Loucy (cell line): ENCODE data around the gene XXYLT1.

Source experiments
- H2AFZ ChIP-seq: fragments of 200-600 bp; sonication (generic); 2 replicates; pipeline ENCODE4 v1.6.0; 2016; ENCODE audit warnings: antibody characterized with exemption, mild to moderate bottlenecking, low read length, moderate library complexity
- H3F3A ChIP-seq: fragments of 200-600 bp; 2 replicates; pipeline ENCODE4 v1.6.0; 2016; ENCODE audit warnings: antibody characterized with exemption, low read depth, mild to moderate bottlenecking
- H3K27me3 ChIP-seq: fragments of 200-600 bp; sonication (generic); 2 replicates; pipeline ENCODE4 v1.6.1; 2014; ENCODE audit warnings: low read length, mild to moderate bottlenecking; ENCODE audit not compliant: insufficient read depth, poor library complexity, severe bottlenecking
- H3K36me3 ChIP-seq: fragments of 200-600 bp; sonication (generic); 2 replicates; pipeline ENCODE4 v1.6.1; 2016; ENCODE audit warnings: low read length; ENCODE audit not compliant: insufficient read depth
- H3K4me1 ChIP-seq: fragments of 200-600 bp; sonication (generic); 2 replicates; pipeline ENCODE4 v1.5.1; 2014; ENCODE audit warnings: low read length, mild to moderate bottlenecking; ENCODE audit not compliant: insufficient read depth, poor library complexity, severe bottlenecking
- H3K4me2 ChIP-seq: fragments of 200-600 bp; sonication (generic); 2 replicates; pipeline ENCODE4 v1.6.0; 2014; ENCODE audit warnings: antibody characterized with exemption, low read length, low read depth, mild to moderate bottlenecking; ENCODE audit not compliant: poor library complexity, severe bottlenecking
- H3K4me3 ChIP-seq: fragments of 200-600 bp; sonication (generic); 2 replicates; pipeline ENCODE4 v1.5.1; 2014; ENCODE audit warnings: low read length, mild to moderate bottlenecking, mixed read lengths; ENCODE audit not compliant: poor library complexity, severe bottlenecking
- H3K79me2 ChIP-seq: fragments of 200-600 bp; sonication (generic); 2 replicates; pipeline ENCODE4 v1.6.1; 2014; ENCODE audit warnings: low read length; ENCODE audit not compliant: insufficient read depth
- H3K9ac ChIP-seq: fragments of 200-600 bp; sonication (generic); 2 replicates; pipeline ENCODE4 v1.6.0; 2014; ENCODE audit warnings: mild to moderate bottlenecking, low read depth, low read length, moderate library complexity; ENCODE audit not compliant: poor library complexity, severe bottlenecking
- H3K9me2 ChIP-seq: fragments of 200-600 bp; sonication (generic); replicated peaks from 2 replicates; pipeline ENCODE4 v1.6.1; 2016; ENCODE audit warnings: low read depth, low read length, mixed read lengths
- H3K9me3 ChIP-seq: fragments of 200-600 bp; sonication (generic); 2 replicates; pipeline ENCODE4 v1.6.1; 2014; ENCODE audit warnings: mild to moderate bottlenecking, antibody characterized with exemption, low read length, low read depth; ENCODE audit not compliant: insufficient read depth
- H4K20me1 ChIP-seq: fragments of 200-600 bp; sonication (generic); 2 replicates; pipeline ENCODE4 v1.6.0; 2014; ENCODE audit warnings: antibody characterized with exemption, low read length, mild to moderate bottlenecking; ENCODE audit not compliant: insufficient read depth, poor library complexity, severe bottlenecking
- EZH2phosphoT487 ChIP-seq: fragments of 200-600 bp; IDR thresholded peaks from 2 replicates; pipeline ENCODE4 v1.6.1; 2018; ENCODE audit warnings: antibody characterized with exemption, mild to moderate bottlenecking, moderate library complexity, borderline replicate concordance
- TF ChIP-seq, protein P1 (sequence below): fragments of 200-600 bp; sonication (generic); conservative IDR thresholded peaks from 2 replicates; pipeline ENCODE4 v1.5.1; 2014; ENCODE audit warnings: mild to moderate bottlenecking, antibody characterized with exemption, low read length

Gene XXYLT1

DNA sequence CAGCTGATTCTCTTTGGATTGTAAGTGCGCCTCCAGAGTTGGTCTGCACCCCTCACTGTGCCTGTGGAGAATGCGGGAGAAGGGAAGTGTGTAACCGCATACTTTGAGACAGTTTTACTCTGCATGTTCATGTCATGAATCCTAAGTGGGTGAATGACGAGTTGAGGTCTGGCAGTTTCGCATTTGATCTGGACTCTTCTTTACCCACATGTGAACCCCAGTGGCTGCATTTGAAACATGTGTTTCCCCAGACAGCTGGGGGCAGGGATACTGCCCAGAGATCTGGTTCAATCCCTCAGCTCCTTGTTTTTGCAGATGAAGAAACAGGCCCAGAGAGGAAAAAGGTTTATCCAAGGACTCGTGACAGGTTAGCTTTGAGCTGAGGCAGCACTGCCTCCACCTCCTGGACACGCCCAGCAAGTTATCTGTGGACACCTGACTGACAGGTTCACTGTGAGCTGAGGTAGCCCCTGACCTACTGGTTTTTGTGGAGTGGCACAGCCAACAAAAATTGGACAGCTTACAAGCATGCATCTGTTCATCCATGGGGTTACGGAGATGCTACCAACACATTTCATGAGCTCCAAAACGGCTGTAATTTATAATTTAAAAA, 207.3 kb downstream of the XXYLT1 start:
- no peaks in the 10 kb centered on the region for H3K9me3 ChIP-seq
- no peak overlapping the region for H3K9ac ChIP-seq
- peaks cover 7% of the 10 kb centered on the region for H3K4me1 ChIP-seq
- H3F3A ChIP-seq: no peaks in the 10 kb centered on the region
- H3K4me2 ChIP-seq: no peak overlapping the region
- no peak overlapping the region for H2AFZ ChIP-seq
- no peaks in the 10 kb centered on the region for H3K9me2 ChIP-seq
- no peaks in the 10 kb centered on the region for H3K27me3 ChIP-seq
- no peaks in the 10 kb centered on the region for H4K20me1 ChIP-seq
- TF ChIP-seq, protein P1, sequence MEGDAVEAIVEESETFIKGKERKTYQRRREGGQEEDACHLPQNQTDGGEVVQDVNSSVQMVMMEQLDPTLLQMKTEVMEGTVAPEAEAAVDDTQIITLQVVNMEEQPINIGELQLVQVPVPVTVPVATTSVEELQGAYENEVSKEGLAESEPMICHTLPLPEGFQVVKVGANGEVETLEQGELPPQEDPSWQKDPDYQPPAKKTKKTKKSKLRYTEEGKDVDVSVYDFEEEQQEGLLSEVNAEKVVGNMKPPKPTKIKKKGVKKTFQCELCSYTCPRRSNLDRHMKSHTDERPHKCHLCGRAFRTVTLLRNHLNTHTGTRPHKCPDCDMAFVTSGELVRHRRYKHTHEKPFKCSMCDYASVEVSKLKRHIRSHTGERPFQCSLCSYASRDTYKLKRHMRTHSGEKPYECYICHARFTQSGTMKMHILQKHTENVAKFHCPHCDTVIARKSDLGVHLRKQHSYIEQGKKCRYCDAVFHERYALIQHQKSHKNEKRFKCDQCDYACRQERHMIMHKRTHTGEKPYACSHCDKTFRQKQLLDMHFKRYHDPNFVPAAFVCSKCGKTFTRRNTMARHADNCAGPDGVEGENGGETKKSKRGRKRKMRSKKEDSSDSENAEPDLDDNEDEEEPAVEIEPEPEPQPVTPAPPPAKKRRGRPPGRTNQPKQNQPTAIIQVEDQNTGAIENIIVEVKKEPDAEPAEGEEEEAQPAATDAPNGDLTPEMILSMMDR: no peak
- TF ChIP-seq EZH2phosphoT487: no peak
- H3K79me2 ChIP-seq: no peaks in the 10 kb centered on the region
- H3K4me3 ChIP-seq: no peak overlapping the region
- H3K36me3 ChIP-seq: peaks cover 29% of the 10 kb centered on the region; the same call in 1 of the 2 replicates

DNA sequence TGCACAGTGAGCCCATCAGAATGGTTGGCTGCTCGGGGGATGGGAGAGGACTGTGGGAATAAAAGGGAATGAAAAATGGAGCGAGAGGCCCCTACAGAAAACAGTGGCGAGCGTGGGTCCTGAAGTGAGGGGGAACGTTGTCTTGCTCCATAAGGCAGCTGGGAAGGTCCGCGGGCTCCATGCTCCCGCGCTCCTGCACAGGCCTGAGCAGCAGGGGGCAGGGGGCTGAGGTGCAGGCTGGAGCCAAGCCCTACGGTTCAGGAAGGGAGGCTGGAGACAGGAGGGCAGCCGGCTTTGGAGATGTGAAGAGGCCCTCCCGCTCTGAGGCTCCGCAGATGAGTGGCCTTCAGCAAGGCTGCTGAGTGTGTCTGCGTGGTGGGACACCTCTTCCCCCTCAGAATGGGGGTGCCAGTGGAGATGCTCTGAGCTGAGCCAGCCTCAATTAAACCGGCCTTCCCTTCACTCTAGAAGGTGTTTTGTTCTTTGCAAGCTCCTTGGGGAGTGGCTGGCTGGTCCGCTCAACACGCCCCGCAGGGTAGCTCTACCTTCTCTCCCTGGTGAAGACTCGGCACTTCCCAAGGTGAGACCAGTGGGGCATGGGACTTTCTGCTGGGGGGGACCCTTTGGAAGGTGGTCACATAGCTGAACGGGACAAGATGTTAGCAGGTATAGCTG, 208.0 kb downstream of the XXYLT1 start:
- Histone ChIP-seq H3K79me2 (no peaks in the 10 kb centered on the region), H2AFZ (no peak overlapping the region), H4K20me1 (no peaks in the 10 kb centered on the region), H3K27me3 (no peaks in the 10 kb centered on the region), H3K4me3 (no peak overlapping the region), H3K9ac (no peak overlapping the region), H3K4me2 (no peak overlapping the region), H3F3A (no peaks in the 10 kb centered on the region), H3K36me3 (peaks cover 22% of the 10 kb centered on the region; the same call in 1 of the 2 replicates), H3K9me3 (no peaks in the 10 kb centered on the region), H3K9me2 (no peaks in the 10 kb centered on the region), H3K4me1 (peaks cover 7% of the 10 kb centered on the region)
- TF ChIP-seq EZH2phosphoT487: no peak
- TF ChIP-seq, protein P1: no peak

DNA sequence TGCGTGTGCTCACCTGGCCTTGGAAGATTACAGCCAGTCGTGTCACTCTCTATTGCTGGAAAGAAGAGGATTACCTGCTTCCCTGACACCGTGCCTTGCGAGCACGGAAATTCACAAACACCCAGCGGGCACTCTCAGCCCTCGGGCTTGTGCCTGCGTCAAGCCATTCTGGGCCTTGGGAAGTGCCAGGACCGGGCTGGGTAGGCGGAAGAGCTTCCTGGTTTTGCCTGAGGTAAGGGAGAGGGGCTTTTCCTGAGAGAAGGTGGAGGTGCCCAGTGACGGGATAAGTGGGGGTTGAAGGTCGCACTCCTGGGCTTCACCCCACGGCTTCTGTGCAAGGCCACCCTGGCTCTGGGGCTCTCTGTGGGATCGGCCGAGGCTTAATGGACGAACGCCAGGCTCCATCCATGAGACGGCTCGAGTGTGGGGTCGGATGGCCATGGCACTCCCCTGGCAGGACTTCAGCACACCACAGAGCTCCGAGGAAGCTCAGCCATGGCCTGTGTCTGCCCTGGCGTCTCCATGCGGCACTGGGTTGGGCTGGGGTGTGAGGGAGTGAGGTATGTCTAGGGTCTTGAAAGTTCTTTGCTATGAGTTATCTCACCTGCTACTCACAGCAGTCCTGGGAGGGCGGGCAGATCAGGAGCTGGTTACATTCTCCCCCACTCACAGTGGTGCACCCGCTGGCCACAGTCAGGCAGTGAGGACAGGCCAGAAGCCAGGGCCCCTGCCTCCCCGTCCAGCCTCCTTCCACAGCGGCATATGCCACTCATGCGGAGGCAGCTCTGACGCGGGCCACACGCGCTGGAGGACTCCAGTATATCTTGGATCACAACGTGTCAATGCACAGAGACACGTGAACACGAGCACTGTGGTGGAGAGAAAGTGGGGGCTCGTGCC, 209.0 kb downstream of the XXYLT1 start:
- Histone ChIP-seq H3K9me3 (no peaks in the 10 kb centered on the region), H3K4me3 (no peak overlapping the region), H2AFZ (no peak overlapping the region), H3K27me3 (no peaks in the 10 kb centered on the region), H3K36me3 (peaks cover 13% of the 10 kb centered on the region; the same call in 1 of the 2 replicates), H3F3A (no peaks in the 10 kb centered on the region), H4K20me1 (no peaks in the 10 kb centered on the region), H3K4me1 (peaks cover 7% of the 10 kb centered on the region), H3K79me2 (no peaks in the 10 kb centered on the region), H3K9ac (no peak overlapping the region), H3K9me2 (no peaks in the 10 kb centered on the region), H3K4me2 (no peak overlapping the region)
- TF ChIP-seq, protein P1: no peak
- TF ChIP-seq EZH2phosphoT487: no peak
